ENCODE measurements around the gene COLEC12.

COLEC12 gene

DNA sequence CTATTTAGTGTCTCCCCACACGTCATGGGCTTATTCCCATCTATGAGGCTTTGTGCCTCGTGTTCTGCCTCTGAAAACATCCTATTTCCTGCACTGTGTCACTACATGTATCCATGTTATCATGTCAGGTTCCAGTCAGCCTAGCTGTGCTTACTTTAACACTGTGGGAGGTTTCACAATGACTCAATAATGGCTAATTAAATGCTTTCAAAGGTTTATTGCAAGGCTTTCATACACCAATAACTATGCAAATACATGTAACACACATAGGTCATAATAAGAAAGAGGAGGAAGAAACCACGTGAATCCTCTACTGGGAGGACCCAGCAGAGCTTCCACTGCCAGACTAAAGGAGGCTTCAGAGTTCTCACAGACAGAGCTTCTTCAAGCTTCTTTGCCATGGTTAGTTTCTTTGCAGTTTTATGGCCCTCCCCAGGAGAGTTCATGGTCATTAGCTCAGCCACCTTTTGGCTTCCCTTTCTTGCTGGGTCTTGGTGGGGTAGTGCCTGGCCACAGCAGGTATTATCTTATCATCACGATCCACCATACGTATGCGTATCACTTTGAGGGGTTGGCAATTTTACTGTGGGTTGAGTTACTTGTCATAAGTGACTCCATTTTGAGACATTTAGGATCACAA lies 5.1 kb upstream of the COLEC12 start:
- no peak for DNase-seq (ENCODE audit: low spot score)

GRCh38 chr18:501406-501714 lies 859 bp upstream of the COLEC12 start:
- no peak for DNase-seq (ENCODE audit: low spot score)

- DNase-seq (ENCODE audit: low spot score), result peak; percentile 69
Measured at GRCh38 chr18:499776-500631, 497 bp downstream of the COLEC12 start.

DNA sequence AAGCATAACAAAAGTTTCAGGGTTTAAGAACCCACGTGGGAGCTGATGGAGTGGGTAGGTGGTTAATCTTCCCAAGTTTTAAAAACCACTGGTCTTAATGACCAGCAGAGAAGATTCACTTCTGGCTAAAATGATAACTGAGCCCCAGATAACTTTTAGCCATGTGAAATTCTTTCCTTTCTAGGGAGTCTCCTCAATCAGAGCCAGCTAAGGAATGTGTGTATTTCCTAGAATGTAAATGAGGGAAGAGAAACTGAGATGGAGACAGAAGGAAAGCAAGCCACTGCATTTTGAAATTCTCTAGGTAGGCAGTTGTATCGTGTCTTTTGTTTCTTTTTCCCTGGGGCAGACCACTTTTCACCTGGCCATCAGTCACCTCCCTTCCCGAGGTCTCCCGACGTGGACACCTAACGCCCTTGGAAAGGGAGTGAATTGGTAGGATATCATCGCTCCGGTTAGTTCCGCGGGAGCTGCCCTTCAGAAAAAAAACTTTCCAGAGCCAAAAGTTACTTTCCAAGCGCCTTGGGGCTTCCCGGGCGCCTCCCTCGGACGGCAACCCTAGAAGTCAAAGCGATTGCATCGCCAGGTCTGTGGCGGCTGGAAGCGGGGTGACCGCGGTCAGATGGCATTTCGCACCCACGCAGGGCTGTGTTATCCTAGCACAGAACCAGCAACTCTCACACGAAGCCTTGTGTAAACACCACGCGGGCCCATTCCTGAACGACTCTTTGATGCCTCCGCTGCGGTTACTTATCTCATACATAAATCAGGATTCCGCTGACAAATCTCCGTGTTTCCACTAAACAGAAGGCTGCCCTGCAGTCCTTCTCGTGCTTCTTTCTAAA lies 1.3 kb downstream of the COLEC12 start:
- DNase-seq (ENCODE audit: low spot score), result no peak

DNA sequence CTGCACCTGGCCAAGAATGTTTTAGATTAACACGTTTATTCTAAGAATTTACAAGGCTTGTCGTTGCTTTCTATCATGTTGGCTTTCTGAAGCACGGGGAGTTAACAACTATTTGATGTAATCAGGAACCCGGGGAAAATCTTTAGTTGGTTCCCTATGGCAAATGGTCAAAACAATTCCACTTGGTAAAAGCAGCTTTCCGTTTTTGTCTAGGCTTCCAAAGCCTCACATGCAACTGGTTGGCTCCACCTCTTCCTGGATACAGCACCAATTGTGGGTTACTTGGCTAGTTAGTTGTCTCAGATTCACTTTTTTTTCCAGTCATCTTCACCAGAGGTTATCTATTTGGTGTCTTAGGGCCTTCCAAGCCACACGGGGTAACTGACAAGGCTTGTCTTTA lies 2.8 kb downstream of the COLEC12 start:
- DNase-seq (ENCODE audit: low spot score), result no peak

GRCh38 chr18:495452-495851 lies 5.0 kb downstream of the COLEC12 start:
- no peak for DNase-seq (ENCODE audit: low spot score)

DNA sequence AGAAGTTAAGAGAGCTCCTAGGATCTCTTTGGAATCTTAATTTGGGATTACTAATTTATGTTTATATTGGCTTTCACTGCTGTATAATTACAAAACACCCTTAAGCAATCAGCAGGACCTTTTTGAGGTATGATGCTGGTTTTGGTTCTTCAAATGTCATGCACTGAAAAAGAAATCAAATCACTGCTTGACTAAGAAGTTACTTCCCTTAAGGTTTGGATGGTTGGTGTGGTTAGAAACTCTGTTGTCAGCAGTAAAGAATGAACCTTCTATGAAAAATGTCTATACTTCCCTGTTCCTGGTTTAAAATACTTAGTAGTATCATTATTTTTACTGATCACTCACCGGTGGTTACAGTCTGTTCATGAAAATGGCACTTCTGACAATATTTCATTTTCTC lies 5.5 kb downstream of the COLEC12 start:
- no peak for DNase-seq (ENCODE audit: low spot score)

DNA sequence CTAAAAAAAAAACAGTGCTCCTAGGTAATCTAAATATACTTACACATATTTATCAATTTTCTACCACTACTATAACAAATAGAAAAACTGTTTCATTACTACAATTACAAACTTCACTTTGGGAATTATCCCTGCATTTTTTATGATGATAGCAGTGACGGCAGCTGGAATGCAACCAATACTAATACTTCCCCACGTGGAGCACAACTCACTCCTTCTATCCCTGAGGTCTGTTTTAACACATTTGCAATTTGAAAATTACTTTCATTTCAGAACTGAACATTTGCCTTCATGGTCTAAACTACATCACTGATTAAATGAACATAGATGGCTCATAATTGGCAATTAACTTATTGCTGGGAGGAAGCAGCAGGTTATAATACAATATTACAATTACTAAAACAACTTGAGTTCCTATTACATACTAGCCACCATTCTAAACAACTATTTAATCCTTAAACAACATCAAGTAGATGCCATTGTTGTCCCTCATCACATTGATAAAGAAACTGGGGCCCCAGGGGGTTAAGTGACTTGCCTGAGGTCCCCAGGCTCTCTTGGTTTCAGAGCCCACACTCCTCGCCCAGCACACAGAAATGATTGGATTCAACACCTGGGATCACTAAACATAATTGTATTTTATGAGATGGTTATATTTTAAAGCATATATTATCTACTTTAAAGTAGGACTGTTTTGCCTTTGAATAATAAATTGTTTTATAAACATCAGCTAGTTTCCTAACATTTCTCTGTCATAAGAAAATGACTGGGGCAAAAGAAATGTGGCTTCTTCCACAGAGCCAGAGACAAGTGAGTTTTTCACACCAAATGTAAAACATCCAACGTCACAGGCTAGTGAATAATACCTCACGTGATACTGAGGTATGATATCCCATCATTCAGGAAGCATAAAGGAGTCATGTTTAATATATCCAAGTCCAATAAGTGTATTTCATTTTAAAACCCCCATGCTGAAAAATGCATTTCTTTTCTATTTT lies 6.2 kb downstream of the COLEC12 start:
- no peak for DNase-seq (ENCODE audit: low spot score)

DNA sequence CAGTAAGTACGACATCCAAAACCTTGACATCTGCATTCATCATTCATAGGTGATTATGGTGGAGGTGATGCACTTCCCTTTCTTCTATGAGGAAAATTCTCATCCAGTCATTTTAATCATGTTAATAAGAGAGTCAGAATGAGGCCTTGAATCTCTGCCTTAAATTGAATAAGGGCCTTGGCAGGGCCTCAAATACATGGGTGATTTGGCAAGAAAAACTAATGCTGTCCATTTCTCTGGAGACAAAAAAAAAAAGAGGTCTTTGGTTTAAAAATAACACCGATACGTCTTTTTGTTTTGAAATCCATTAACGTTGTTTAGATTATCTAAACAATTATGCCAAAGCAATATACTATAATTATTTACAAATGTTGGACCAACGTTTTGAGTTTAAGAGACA lies 8.1 kb downstream of the COLEC12 start:
- no peak for DNase-seq (ENCODE audit: low spot score)

DNA sequence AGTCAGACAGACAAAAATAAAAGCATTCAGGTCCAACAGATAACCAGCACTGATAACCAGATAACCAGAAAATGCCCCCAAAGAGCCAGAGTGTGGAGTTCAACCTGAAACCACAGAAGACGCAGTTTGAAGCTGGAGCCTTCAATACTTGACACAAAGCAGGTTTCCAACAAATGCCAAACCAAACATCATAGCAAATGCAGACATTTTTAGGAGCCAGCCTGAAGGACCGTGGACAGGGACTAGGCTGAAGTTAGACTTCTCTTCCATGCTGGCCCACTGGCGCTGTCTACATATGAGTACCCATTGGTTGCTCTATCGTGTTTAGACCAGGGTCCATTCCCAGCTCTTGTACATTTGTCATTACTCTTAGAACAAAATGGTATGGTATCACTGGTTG lies 9.9 kb downstream of the COLEC12 start:
- DNase-seq (ENCODE audit: low spot score), result no peak

DNA sequence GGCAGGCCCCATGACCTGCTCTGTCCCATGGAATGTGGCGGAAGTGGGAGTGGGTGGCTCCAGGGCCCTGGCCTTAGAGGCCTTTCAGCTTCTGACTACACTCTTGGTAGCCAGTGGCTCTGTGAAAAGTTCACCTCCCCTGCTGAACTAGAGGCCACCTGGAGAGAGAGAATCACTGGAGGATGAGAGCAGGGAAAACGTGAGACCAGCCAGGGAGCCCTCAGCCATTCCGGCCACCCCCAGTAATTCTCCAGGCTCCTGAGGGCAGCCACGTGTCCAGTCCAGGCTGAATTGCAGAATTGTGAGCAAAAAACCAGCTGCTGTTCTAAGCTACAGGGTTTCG lies 10.5 kb downstream of the COLEC12 start:
- DNase-seq (ENCODE audit: low spot score), result no peak

- no peak for DNase-seq (ENCODE audit: low spot score)
Measured at GRCh38 chr18:489244-490023, 11.1 kb downstream of the COLEC12 start.

- DNase-seq (ENCODE audit: low spot score), result no peak
Measured at GRCh38 chr18:486929-487740, 13.4 kb downstream of the COLEC12 start.

DNA sequence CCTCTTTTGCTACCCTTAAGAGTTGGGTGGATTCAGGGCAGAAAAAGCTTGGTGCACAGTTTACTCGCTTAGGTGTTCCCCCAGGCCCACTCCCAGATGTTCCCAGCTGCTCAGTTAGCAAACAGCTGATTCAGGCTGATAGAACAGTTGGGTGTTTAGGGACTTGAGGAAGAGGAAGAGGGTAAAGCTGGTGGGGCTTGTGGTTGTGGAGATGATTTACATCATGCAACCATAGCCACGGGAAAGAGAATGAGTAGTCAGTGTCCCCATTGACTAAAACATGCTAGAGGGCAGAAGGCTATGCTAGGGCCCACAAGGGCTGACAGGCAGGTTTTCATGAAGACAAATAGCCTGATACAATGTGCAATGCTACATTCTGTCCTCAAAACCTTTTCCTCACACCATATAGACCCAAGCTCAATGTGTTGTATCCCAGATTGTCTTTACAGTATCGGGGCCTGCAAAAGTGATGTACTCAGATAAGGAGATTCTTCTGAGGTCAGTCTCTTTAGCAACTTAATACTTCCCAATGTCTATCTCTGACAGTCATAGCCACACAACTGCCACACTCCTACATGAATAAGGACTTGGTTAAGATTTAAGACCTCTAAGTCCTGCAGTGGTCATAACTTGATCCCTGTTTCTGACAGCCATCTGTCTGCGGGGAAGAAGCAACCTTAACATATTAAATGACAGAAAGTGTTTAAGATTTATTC lies 15.6 kb downstream of the COLEC12 start:
- DNase-seq (ENCODE audit: low spot score), result no peak

- no peak for DNase-seq (ENCODE audit: low spot score)
Measured at GRCh38 chr18:478681-479080, 21.8 kb downstream of the COLEC12 start.

GRCh38 chr18:477565-477964 lies 22.9 kb downstream of the COLEC12 start:
- peak; percentile 65 for DNase-seq (ENCODE audit: low spot score)

DNA sequence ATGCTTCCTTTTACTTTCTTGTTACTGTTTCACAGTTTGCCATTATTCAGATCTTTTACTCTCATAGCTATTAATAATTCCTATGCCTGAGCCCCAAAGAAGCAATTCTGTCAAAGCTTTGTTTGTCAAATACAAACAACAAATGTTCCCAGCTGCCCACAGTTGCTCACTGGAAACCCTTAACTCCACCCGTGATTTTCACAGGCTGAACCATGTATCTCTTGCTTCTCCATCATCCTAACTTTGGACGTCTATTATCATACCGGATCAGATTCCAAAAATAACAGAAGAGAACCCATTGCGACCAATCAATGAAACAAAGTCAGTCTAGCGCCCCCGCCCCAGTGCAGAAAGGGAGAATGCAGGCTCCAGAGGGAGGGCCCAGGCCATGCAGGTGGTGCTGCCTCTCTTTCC lies 24.2 kb downstream of the COLEC12 start:
- DNase-seq (ENCODE audit: low spot score), result no peak

DNA sequence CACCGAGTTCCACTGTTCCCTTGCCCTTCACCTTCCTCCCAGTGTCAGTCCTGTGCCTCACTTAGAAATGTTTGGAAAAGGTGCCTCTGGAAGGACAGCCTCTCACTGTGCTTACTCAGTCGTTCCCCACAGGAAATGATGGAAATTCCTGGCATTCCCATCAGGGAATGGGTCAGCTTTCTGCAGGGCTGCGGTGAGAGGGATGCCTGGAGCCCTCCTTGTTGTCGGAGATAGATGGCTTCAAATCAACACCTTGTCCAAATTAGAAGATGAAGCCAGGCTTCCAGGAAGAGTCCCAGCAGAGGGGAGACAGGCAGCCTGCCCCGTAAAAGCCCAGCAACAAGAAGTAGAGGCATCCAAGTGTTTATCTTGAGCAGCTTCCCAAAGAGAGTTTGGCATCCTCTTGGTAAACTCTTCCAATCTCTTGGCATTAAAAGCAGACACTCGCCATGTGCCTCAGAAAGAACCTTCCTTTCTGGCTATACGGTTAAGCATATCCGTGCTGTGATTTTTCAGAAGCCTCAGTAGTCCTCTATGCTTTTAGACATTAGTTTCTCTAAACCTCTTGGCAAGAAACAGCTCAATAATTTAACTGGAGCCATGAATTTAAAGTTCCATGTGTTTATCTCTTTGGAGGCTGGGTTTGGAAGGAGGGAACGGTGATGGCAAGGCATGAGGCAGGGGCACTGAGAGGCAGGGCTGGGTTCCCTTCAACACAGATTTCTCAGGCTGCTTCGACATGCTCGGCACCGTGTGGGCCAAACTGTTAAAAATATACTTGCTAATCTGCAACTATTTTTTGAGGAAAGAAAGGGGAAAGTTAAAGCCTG lies 25.1 kb downstream of the COLEC12 start:
- DNase-seq (ENCODE audit: low spot score), result no peak

DNA sequence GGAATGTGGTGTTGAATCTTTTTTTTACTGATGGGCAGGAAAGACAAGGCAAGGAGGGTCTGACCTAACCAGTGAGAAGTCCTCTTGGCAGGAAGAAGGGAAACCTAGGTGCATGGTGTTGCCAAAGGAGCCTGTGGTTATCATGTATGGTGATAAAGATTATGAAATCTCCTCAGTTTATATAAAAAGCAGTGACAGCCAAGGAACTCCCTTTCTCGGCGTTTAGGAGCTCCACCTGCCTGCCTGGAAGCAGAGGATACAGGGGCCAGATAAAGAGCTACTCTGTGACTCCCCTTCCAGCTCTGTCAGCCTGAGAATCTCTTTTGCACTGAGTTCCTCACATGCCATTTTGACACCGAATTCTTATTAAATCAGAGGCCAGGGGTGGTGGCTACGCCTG lies 26.1 kb downstream of the COLEC12 start:
- DNase-seq (ENCODE audit: low spot score), result no peak
